ENCODE results near the gene TRAPPC10. TPM values are rescaled to one million over a fixed set of nuclear protein-coding genes. Genes with fewer than 3 reads are reported as not detected.

Gene TRAPPC10
- total and polyA plus RNA-seq, 10 of the 15 experiments (the other 5 are each of a cell fraction or from before 2014, with no cell fraction given) = 1.1 to 39.6 (median 28.2) TPM

DNA sequence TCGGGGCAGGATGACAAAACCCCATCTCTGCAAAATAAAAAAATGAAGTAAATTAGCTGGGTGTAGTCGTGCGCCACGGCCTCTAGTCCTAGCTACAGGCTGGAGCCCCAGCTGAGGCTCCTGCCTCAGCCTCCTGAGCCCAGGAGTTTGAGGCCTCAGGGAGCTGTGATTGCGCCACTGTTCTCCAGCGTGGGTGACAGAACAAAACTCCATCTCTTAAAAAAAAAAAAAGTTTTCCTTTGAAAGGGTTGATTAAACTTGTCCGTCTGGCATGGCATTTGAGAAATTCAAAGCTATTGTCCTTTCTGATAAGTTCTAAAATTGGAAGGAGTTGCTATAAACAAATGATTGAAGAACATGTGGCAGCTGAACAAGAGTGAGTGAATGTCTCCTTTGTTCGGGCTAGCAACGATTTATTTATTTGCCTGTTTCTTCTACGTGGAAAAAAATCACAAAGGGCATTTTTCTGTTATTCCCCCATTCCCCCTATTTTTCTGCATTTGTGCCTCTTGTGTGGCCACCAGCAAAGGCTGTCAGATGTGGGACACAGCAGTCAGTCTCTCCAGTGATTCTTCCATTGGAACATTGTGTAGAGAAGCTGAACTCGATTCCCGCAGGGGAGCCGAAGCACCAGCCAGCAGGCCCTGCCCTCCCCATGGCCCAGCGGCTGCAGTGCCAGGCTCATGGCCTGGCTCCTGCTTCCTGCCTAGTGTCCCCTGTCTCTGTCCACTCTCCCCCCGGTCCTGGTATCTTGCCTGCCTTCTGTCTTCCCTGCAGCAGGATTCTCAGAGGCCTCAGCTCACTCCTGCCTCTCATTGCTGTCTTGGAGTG, 73.6 kb downstream of the TRAPPC10 start:
- Histone ChIP-seq H3K27ac (ENCODE audit: control insufficient read depth, insufficient read depth) (no peak overlapping the region), H2AFZ (ENCODE audit: control insufficient read depth, low read depth, low read length) (no peak overlapping the region), H3K9ac (ENCODE audit: control insufficient read depth, insufficient read depth, low read length) (no peak overlapping the region), H3K27me3 (replicated peaks in 1 of 2; ENCODE audit: control insufficient read depth in 2 of 2, insufficient read depth in 2 of 2, low read length in 1 of 2) (no peaks in the 10 kb centered on the region), H3K36me3 (ENCODE audit: control insufficient read depth in 2 of 2, insufficient read depth in 2 of 2, low read length in 1 of 2) (peaks cover 44 to 50% of the 10 kb centered on the region in 2 experiments), H3K9me3 (replicated peaks; ENCODE audit: control insufficient read depth, insufficient read depth, low read length) (no peaks in the 10 kb centered on the region), H4K20me1 (ENCODE audit: control insufficient read depth, insufficient read depth) (peaks cover 5% of the 10 kb centered on the region; the same call in 1 of the 2 replicates), H3K79me2 (ENCODE audit: control insufficient read depth, insufficient read depth, low read length) (no peaks in the 10 kb centered on the region), H3K4me2 (ENCODE audit: control insufficient read depth, insufficient read depth) (no peak overlapping the region), H3K4me1 (ENCODE audit: control insufficient read depth, insufficient read depth, low read length) (no peaks in the 10 kb centered on the region), H3K4me3 (no peak overlapping the region)
- intact Hi-C loops (cut with micrococcal nuclease; ENCODE audit: unreplicated experiment) (no loop called here), in situ Hi-C loops (cut with MboI) (no loop called here)
- ChIA-PET RAD21 (ENCODE audit: unreplicated experiment) (no interaction called here), CTCF (no interaction called here), POLR2A (no interaction called here), SMC1A (ENCODE audit: uncharacterized antibody, unreplicated experiment) (interaction anchor here (0.7 to 2.4 kb wide), 2 partner anchors 11 to 18 kb away, joined by 3 to 6 read pairs; no protein-coding TSS in a partner anchor)
- no peak for TF ChIP-seq ZNF384 (IDR thresholded peaks at IDR 0.05; ENCODE audit: borderline replicate concordance, low read depth, low read length)
- TF ChIP-seq SMAD5 (IDR thresholded peaks at IDR 0.05; ENCODE audit: low read depth) = no peak
- no peak for TF ChIP-seq CREM (IDR thresholded peaks at IDR 0.05; ENCODE audit: low read depth)
- 95% methylated on average over 15 of the region's 15 CpGs for WGBS (ENCODE audit: insufficient coverage, insufficient replicate concordance, low lambda C conversion rate, missing lambda C conversion rate)
- ATAC-seq (no peak), FAIRE-seq (no peak), DNase-seq (ENCODE audit: low read depth, low spot score) (no peak)
- BruUV-seq (replicated peaks) = no TSS peak

DNA sequence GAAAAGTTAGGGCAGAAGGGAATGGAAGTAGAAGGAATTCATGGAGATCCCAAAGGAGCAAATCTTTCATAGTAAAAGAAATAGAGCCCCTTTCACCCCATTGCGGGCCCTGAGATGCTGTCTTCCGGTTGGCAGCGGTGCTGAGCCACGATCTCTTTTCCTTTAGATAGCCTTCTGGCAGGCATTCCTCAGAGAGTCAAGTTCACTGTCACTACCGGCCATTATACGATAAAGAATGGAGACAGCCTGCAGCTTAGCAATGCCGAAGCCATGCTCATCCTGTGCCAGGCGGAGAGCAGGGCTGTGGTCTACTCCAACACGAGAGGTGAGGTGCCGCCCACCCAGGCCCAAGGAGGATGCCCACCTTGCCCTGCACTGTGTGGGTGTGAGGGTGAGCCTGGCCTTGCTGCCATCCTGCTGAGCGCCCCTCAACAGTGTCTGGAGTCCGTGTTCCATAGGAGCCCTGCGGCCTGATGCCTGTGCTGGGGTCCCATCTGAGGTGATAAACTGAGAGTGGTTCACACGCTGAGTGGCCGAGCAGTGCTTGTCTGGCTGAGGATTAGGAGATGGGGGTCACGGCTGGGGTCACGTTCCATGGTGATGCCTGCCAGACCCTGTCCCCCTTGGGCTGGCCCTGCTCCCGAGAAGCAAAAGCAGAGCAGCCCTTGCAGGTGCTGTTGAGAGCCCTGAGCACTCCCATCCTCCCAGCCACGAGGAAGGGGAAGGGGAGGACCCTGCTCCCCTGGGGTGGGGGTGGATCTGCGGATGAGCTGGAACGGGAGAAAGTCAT, 74.7 kb downstream of the TRAPPC10 start:
- RAD21 ChIA-PET (ENCODE audit: unreplicated experiment) = no interaction called here
- TF ChIP-seq ASH2L (IDR thresholded peaks at IDR 0.05; ENCODE audit: borderline replicate concordance, low read depth) = no peak
- TF ChIP-seq POLR2A (IDR thresholded peaks at IDR 0.05; ENCODE audit: low read depth, low read length) = peak; percentile 45; the same call in 1 of the 2 replicates
- TF ChIP-seq RUNX3 (IDR thresholded peaks at IDR 0.05; ENCODE audit: low read length) = no peak
- POLR2A ChIA-PET = interaction anchor here (0.5 kb wide), 1 partner anchor 216 kb away, joined by 4 read pairs; no protein-coding TSS in a partner anchor
- Histone ChIP-seq H3K27ac (ENCODE audit: control insufficient read depth, insufficient read depth) (no peak overlapping the region), H3K36me3 (ENCODE audit: control insufficient read depth in 2 of 2, insufficient read depth in 2 of 2, low read length in 1 of 2) (peaks cover 38 to 45% of the 10 kb centered on the region in 2 experiments), H2AFZ (ENCODE audit: control insufficient read depth, low read depth, low read length) (no peak overlapping the region), H3K9ac (ENCODE audit: control insufficient read depth, insufficient read depth, low read length) (no peak overlapping the region), H3K4me2 (ENCODE audit: control insufficient read depth, insufficient read depth) (no peak overlapping the region), H3K4me3 (no peak overlapping the region), H3K27me3 (replicated peaks in 1 of 2; ENCODE audit: control insufficient read depth in 2 of 2, insufficient read depth in 2 of 2, low read length in 1 of 2) (no peaks in the 10 kb centered on the region), H3K79me2 (ENCODE audit: control insufficient read depth, insufficient read depth, low read length) (no peaks in the 10 kb centered on the region), H4K20me1 (ENCODE audit: control insufficient read depth, insufficient read depth) (peaks cover 5% of the 10 kb centered on the region; the same call in 1 of the 2 replicates), H3K9me3 (replicated peaks; ENCODE audit: control insufficient read depth, insufficient read depth, low read length) (no peaks in the 10 kb centered on the region), H3K4me1 (ENCODE audit: control insufficient read depth, insufficient read depth, low read length) (no peaks in the 10 kb centered on the region)
- intact Hi-C loops (cut with micrococcal nuclease; ENCODE audit: unreplicated experiment) = no loop called here
- DNase-seq (ENCODE audit: low read depth, low spot score) (no peak), FAIRE-seq (no peak), ATAC-seq (no peak)
- CTCF ChIA-PET = interaction anchor here (0.6 kb wide), 1 partner anchor 425 kb away, joined by 3 read pairs; no protein-coding TSS in a partner anchor
- in situ Hi-C loops (cut with MboI) = no loop called here
- SMC1A ChIA-PET (ENCODE audit: uncharacterized antibody, unreplicated experiment) = interaction anchor here (0.6 kb wide), 1 partner anchor 9 kb away, joined by 3 read pairs; no protein-coding TSS in a partner anchor
- 94% methylated on average over 21 of the region's 21 CpGs for WGBS (ENCODE audit: insufficient coverage, insufficient replicate concordance, low lambda C conversion rate, missing lambda C conversion rate)
- no TSS peak for BruUV-seq (replicated peaks)

Data from GM12878 (cell line).